ENCODE measurements around the gene LTBP1. TPM values are rescaled to one million over a fixed set of nuclear protein-coding genes. Genes with fewer than 3 reads are reported as not detected.

LTBP1 gene
- polyA plus RNA-seq, 1 donor (not counting 4 experiments of a cell fraction or from before 2014, with no cell fraction given): 9.2 TPM

DNA sequence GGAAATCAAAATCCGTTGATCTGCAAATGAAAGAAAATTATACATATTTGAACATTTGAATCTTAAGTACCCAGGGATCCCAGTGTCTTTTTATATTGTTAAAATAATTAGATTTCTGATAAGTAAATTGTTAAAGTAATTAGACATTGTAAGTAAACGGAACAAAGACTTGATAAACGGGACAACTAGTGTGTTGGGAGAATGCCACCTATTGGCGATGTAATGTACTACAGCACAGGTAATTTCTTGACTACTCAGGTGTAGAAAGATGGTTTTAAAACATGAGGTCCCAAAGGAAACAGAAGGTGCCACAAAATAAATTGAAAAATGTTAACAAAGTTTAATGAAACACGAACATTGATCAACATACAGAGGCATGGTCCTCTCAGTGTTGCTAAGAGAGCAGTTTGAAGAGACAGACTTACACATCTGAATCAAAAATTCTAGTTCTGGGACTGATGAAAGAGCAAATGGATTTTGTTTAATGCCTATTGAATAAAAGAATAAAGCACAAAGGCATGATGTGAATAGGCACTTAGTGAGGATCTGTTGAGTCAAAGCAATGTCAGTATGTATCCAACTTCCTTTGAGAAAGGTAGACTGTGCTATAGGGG, 426.3 kb downstream of the LTBP1 start:
- H3K9ac ChIP-seq (ENCODE audit: control insufficient read depth, extremely low read depth, insufficient read depth, low read length): no peak overlapping the region
- H3K4me2 ChIP-seq (ENCODE audit: control insufficient read depth, extremely low read depth, insufficient read depth, low read depth, low read length): no peak overlapping the region

DNA sequence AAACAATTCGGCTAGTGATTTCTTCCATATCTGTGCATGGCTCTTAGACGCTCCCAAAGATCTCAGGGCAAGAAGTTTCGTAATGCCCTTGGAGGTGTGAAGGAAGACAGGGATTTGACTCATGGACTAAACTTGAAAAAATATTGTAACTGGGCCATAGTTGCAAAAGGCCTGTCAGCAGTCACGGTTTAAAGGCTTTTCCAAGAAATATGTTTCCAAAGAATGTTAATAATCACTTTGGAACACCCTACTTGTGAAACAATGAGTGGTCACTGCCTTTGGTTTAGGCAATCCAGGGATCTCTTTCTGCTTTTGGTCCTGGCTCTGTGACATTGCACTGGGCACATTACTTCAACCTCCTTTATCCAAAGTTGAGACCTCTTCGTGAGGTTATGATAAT, 427.2 kb downstream of the LTBP1 start:
- Histone ChIP-seq H4K20me1 (ENCODE audit: control insufficient read depth, extremely low read depth, insufficient read depth, low read length) (no peaks in the 10 kb centered on the region), H3K9ac (ENCODE audit: control insufficient read depth, extremely low read depth, insufficient read depth, low read length) (no peak overlapping the region), H3K4me2 (ENCODE audit: control insufficient read depth, extremely low read depth, insufficient read depth, low read depth, low read length) (no peak overlapping the region), H3K79me2 (ENCODE audit: control insufficient read depth, insufficient read depth, low read length) (no peaks in the 10 kb centered on the region), H3K4me1 (ENCODE audit: control insufficient read depth, extremely low read depth, insufficient read depth, low read length) (no peaks in the 10 kb centered on the region), H2AFZ (ENCODE audit: control insufficient read depth, low read length) (no peak overlapping the region), H3K27ac (ENCODE audit: control insufficient read depth, insufficient read depth, low read length) (no peak overlapping the region), H3K4me3 (ENCODE audit: control insufficient read depth in 2 of 3, extremely low read depth in 1 of 3, insufficient read depth in 2 of 3, low read depth in 1 of 3, low read length in 3 of 3) (no peak overlapping the region), H3K27me3 (ENCODE audit: control insufficient read depth, extremely low read depth, insufficient read depth, low read length) (no peaks in the 10 kb centered on the region), H3K9me3 (ENCODE audit: control insufficient read depth, low read depth, low read length) (no peaks in the 10 kb centered on the region), H3K9me1 (ENCODE audit: control insufficient read depth, extremely low read depth, insufficient read depth, low read length) (no peaks in the 10 kb centered on the region), H3K36me3 (ENCODE audit: control insufficient read depth in 2 of 2, extremely low read depth in 1 of 2, insufficient read depth in 2 of 2, low read length in 2 of 2) (no peaks in the 10 kb centered on the region)
- dilution Hi-C loops (cut with MboI; ENCODE audit: extremely low pct_ligation_motif_present, low sequenced_read_pairs): no loop called here
- no peak for DNase-seq (ENCODE audit: low read depth, low spot score)
- TF ChIP-seq EZH2 (IDR thresholded peaks at IDR 0.05; ENCODE audit: low read length): no peak
- TF ChIP-seq, protein P1, sequence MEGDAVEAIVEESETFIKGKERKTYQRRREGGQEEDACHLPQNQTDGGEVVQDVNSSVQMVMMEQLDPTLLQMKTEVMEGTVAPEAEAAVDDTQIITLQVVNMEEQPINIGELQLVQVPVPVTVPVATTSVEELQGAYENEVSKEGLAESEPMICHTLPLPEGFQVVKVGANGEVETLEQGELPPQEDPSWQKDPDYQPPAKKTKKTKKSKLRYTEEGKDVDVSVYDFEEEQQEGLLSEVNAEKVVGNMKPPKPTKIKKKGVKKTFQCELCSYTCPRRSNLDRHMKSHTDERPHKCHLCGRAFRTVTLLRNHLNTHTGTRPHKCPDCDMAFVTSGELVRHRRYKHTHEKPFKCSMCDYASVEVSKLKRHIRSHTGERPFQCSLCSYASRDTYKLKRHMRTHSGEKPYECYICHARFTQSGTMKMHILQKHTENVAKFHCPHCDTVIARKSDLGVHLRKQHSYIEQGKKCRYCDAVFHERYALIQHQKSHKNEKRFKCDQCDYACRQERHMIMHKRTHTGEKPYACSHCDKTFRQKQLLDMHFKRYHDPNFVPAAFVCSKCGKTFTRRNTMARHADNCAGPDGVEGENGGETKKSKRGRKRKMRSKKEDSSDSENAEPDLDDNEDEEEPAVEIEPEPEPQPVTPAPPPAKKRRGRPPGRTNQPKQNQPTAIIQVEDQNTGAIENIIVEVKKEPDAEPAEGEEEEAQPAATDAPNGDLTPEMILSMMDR (optimal IDR thresholded peaks at IDR 0.05 in 1 of 3, IDR thresholded peaks at IDR 0.05 in 1 of 3, conservative IDR thresholded peaks at IDR 0.05 in 1 of 3; ENCODE audit: extremely low read depth in 1 of 3, insufficient read depth in 2 of 3, low read length in 3 of 3): no peak
- FAIRE-seq: no peak

More for the DNA sequence above, 426.3 kb downstream of the LTBP1 start:
- no peak for FAIRE-seq
- Histone ChIP-seq H3K9me1 (ENCODE audit: control insufficient read depth, extremely low read depth, insufficient read depth, low read length) (no peaks in the 10 kb centered on the region), H2AFZ (ENCODE audit: control insufficient read depth, low read length) (no peak overlapping the region), H3K79me2 (ENCODE audit: control insufficient read depth, insufficient read depth, low read length) (no peaks in the 10 kb centered on the region), H3K27ac (ENCODE audit: control insufficient read depth, insufficient read depth, low read length) (no peak overlapping the region), H3K4me1 (ENCODE audit: control insufficient read depth, extremely low read depth, insufficient read depth, low read length) (no peaks in the 10 kb centered on the region), H4K20me1 (ENCODE audit: control insufficient read depth, extremely low read depth, insufficient read depth, low read length) (no peaks in the 10 kb centered on the region), H3K9me3 (ENCODE audit: control insufficient read depth, low read depth, low read length) (no peaks in the 10 kb centered on the region), H3K36me3 (ENCODE audit: control insufficient read depth in 2 of 2, extremely low read depth in 1 of 2, insufficient read depth in 2 of 2, low read length in 2 of 2) (no peaks in the 10 kb centered on the region), H3K4me3 (ENCODE audit: control insufficient read depth in 2 of 3, extremely low read depth in 1 of 3, insufficient read depth in 2 of 3, low read depth in 1 of 3, low read length in 3 of 3) (no peak overlapping the region), H3K27me3 (ENCODE audit: control insufficient read depth, extremely low read depth, insufficient read depth, low read length) (no peaks in the 10 kb centered on the region)
- dilution Hi-C loops (cut with MboI; ENCODE audit: extremely low pct_ligation_motif_present, low sequenced_read_pairs): no loop called here
- no peak for TF ChIP-seq EZH2 (IDR thresholded peaks at IDR 0.05; ENCODE audit: low read length)
- TF ChIP-seq, protein P1 (optimal IDR thresholded peaks at IDR 0.05 in 1 of 3, IDR thresholded peaks at IDR 0.05 in 1 of 3, conservative IDR thresholded peaks at IDR 0.05 in 1 of 3; ENCODE audit: extremely low read depth in 1 of 3, insufficient read depth in 2 of 3, low read length in 3 of 3): peak in 2 of 3 experiments; percentile 62 to 65
- DNase-seq (ENCODE audit: low read depth, low spot score): peak; percentile 23

Data from keratinocyte (primary cell).